Adrenal gland (tissue), 5 donors: ENCODE measurements around the gene SRM.

Source experiments
- POLR2A ChIP-seq, 2 donors: fragments of 450-650 bp; IDR thresholded peaks; one replicate each; pipeline ENCODE4 v1.6.1; 2017; ENCODE audit warnings: antibody characterized with exemption in 2 of 2, mild to moderate bottlenecking in 2 of 2, moderate library complexity in 1 of 2
- TF ChIP-seq, protein P1 (sequence below), 6 experiments: fragments of 450-650 bp in 4 of 6; fragments of 200-600 bp in 2 of 6; sonication (generic) in 1 of 6; IDR thresholded peaks; 1 replicate in 5 of 6; 2 replicates in 1 of 6; pipeline versions ENCODE4 v1.5.1 to v1.8.0; 2016 to 2021; ENCODE audit warnings: antibody characterized with exemption in 6 of 6, mild to moderate bottlenecking in 2 of 6, moderate library complexity in 1 of 6
- donor health status: DM: no; HTN: no; CAD: no.

DNA sequence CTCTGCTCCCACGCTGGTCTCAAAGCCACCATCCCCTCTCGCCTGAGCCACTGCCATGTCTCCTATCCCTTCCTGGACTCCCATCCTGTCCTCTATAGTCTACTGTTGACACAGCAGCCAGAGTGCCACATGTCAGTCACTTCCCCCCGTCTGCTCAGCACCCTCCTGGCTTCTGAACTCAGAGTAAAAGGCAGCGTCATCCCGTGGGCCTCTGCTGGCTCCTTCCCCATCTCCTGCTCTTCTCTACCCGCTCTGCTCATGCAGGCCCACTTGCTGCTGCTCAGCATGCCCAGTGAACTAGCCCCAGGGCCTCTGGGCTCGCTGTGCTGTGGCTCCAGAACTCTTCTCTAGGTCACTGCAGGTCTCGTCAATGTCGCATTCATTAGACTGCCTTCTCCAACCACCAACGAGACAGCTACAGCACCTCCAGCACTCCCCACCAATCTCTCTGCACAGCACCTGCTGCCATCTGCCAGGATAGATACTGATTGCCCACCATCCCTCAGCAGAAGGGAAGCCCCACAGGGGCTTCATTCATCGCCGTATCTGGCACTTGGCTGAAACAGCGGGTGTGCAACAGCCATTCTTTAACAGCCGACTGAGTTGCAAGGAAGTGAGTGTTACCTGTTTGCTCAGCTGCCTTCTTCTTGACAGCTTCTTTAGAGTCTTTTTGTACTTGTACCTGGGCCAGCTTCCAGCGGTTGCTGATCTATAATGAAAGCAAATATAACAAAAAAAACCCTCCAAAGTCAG, 11.8 kb upstream of the SRM start:
- TF ChIP-seq, protein P1, sequence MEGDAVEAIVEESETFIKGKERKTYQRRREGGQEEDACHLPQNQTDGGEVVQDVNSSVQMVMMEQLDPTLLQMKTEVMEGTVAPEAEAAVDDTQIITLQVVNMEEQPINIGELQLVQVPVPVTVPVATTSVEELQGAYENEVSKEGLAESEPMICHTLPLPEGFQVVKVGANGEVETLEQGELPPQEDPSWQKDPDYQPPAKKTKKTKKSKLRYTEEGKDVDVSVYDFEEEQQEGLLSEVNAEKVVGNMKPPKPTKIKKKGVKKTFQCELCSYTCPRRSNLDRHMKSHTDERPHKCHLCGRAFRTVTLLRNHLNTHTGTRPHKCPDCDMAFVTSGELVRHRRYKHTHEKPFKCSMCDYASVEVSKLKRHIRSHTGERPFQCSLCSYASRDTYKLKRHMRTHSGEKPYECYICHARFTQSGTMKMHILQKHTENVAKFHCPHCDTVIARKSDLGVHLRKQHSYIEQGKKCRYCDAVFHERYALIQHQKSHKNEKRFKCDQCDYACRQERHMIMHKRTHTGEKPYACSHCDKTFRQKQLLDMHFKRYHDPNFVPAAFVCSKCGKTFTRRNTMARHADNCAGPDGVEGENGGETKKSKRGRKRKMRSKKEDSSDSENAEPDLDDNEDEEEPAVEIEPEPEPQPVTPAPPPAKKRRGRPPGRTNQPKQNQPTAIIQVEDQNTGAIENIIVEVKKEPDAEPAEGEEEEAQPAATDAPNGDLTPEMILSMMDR (IDR thresholded peaks at IDR 0.05), result no peak
- no peak for TF ChIP-seq POLR2A (IDR thresholded peaks at IDR 0.05)
